HG03520 (cell line): ENCODE data around the gene TNIP3.
A peak's percentile ranks its signal among the peaks of the same experiment; 100 is the strongest.

Experiments used
- ATAC-seq: cut with Tn5 transposase; IDR thresholded peaks from one replicate; pipeline ENCODE4 v1.9.1; 2021; ENCODE audit warnings: mild to moderate bottlenecking, moderate library complexity; ENCODE audit not compliant: unreplicated experiment

The TNIP3 gene

DNA sequence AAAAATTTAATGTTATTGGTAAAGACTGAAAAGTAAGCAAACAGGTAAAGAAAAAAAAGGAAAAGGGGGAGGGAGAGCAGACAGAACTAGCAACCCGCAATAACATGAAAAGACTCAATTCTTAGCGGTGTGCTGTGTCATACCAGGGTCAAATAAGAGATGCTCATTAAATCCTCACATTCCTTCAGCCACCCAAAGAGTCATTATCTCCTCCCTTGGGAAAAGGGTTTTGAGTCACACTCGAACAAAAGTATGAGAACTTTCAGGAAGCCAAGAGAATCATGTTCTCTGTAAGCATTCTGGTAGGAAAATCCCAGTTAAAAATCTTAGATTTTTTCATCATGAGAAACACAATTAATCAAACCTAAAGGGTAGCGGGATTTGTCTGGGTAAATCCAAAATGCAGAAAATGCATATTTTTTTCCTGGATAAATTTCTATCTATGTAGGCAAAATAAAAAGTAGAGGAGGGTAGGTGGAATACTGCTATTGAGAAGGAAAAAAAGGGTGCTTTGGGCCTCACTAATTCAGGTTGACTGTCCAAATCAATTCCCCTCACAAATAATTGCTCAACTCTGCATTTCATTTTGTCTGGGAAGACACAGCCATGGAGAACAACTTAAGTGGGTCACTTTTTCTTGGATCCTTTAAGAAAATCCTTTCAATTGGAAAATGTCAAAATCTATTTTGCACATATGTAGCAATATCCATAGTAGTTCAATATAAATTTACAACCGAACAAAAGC, 23.2 kb downstream of the TNIP3 start:
- no peak for ATAC-seq

DNA sequence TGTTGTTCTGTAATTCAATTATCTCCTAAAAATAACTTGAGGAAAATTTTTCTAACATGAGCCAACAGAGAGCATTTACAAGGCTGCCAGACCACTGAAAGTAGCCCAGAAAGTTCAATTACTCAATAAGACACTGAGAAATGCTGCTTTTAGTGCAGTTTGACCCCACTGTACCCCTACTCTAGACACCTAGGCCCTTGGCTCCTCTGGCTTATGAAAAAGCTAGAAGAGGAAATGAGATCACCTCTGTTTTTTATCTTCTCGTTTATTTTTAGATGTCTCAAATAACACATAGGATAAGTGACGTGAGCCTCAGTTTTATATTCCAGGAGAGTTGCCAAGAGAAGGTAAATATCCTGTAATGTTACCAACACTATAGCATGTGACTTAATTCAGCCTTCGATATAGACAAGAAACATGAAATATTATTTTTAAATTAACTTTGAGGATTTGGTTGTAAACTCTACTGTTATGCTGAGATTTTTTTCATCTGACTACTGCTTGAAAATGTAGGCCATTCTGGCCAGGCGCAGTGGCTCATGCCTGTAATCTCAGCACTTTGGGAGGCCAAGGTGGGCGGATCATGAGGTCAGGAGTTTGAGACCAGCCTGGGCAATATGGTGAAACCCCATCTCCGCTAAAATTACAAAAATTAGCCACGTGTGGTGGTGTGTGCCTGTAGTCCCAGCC, 24.4 kb downstream of the TNIP3 start:
- peak; percentile 91 for ATAC-seq

DNA sequence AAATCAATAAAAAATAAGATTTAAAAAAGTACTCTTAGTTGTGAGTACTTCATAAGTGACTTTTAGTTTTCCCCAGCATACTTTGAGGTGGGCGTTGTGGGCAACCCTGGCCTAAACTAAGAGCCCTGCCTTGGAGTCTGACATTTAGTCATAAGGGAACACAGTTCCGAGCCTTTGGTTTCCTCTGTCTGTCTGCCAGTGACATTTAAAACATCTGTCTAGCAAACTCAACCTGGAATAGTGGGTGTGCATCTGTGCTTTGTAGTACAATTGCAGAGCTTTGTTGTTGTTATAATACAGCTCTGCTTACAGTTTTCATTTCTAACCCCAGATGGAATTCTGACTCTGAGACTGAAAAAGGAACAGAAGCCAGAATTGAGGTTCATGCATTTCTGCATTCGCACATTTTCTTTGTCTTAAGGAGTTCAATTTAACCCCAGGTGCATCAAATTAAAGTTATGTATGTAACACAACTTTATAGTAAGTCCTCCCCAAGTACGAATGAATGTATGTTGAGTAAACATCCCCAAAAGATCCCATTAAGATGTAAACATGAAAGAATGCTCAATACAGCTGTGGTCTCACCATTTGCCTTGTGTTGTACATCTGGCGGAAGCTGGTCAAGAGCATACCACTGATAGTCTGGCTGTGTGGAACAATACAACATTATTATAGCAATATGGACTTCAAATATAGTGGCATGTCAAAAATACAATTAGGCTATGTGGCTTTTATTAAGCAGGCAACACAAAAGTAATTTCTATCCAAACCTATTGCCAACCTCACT, 25.9 kb downstream of the TNIP3 start:
- no peak for ATAC-seq

DNA sequence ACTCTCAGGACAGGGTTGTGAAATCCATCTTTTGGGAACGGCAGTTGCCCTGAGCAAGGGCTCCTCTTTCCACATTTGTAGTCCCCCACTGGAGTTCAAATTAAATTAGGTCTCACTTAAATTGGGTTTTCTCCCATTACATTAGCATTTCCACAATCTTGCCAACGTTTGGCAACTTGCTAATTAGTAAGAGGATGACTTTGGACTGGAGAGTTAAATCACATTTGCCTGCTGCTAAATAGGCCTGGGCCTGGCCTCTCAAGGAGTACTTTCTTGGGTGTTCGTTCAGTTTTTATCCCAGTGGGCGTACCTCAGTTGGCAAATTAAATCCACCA, 33.8 kb downstream of the TNIP3 start:
- no peak for ATAC-seq

DNA sequence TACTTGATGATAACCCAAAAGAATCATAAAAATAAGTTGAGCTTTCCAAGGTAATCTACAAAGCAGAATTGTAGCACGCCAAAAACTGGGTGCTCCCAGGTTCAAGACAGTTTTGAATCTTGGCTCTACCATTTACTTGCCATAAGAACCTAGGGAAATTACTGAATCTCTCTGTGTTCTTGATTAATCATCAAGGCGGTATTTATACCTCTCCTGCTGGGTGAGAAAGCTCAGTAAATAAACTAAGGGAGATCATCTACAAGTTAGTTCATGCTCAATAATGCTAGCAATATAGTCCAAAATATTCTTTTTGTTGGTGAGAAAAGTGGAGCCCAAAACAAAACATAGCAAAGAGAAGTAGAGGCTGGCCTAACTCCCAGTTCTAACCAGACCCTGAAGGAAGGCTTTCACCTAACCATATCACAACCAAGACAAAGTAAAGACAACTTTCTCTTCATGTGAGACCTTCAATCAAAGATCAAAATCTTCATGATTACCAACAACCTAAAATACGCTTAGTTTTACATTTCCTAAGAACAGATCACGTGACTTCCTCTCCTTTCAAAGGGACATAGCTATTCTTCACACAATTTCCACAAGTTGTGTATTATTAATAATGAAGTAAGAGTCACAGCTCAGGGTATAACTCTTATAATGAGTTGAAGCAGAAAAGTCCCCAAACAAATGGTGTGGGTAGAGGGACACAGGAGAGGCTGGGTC, 34.4 kb downstream of the TNIP3 start:
- no peak for ATAC-seq

DNA sequence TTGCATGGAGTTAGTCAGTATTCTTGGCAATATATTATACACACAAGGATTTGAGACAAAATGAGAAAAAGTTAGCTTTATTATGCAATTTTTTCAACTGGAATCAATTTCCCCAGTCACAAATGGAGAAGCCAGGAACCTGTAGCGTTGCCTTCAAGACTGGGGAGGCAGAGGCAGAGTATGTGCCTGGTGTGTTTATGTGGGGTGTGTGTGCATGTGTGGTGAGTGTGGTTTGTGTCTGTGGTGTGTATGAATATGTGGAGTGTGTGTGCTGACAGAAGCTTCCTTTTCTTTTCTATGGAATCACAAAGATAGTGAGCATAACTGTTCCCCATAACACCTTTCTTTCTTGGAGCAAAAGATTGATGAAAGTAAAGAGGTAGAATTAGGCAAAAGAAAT, 37.0 kb downstream of the TNIP3 start:
- ATAC-seq: no peak

DNA sequence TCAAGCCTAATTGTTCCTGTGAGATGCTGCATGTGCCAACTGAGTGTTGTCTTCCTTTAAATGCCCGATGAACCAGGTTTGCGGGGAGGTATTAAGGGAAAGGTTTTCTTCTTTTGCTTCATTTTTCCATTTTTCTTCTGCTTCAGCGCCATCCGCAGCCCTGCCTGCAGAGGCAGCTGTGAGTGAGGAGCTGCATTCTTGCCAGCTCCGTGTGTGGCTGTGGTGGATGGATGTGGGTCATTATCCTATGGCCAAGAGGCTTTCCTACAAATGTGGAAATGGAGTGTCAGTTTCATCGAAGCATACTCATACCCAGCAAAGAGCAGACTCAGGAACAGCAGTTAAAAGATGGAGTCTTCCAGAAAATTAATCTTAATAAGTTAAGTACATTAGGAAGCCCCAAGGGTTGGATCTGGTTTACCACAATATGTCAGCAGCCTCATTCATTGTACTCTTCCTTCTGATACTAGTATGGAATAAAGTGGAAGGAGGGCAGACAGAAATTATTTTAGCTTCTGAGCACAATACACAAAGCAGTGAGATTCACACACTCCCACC, 37.6 kb downstream of the TNIP3 start:
- ATAC-seq: no peak

DNA sequence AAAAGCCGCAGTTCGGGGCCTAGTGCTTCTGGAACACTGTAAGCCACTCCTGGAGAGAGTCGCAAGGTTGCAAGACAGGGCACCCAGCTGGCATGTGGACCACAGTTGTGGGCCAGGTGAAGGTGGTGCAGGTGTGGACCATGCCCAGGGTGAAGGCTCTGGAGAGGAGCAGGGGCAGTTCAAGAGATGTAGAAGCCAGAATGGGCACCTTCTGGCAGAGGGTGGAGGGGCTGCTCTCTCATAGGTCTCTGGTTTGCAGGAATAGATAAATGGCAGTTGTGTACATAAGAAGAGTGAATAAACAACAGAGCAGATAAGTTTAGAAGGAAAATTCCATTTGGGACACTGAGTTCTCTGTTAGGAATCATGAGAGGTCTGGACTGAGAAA, 38.6 kb downstream of the TNIP3 start:
- no peak for ATAC-seq

DNA sequence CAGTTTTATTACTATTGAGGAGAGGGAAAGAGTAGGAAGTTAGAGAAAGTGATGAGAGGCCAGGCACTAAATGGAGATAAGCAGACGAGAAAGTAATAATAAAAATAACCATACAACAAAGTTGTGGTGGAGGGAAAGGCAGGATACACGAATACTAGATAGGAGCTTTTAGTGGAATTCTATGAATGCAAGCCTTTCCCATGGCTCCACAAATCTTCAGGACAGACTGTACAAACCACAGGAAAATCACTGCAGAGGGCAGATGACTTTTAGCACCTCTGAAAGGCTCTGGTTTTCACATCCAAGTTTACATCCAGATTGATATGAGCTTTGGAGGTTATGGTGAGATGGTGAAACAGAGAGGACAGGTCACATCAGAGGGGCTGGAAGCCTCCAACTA, 41.5 kb downstream of the TNIP3 start:
- no peak for ATAC-seq

DNA sequence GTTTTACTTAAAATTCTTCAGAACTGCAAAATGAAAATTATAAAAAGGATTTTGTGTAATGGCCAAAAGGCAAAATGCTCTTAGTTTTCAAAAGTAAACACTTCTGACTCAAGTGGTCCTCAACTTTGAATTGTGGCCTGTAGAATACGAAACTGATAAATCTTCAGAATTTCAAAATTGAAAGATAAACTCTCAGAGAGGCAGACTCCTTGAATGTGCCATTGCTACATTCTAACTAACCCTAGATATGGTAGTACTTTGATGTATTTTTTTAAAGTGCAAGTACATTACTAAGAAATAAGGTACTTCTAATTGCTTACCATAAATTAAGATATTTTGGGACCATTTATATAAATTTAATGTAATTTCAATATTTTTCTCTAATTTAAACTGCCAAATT, 44.4 kb downstream of the TNIP3 start:
- ATAC-seq: no peak

DNA sequence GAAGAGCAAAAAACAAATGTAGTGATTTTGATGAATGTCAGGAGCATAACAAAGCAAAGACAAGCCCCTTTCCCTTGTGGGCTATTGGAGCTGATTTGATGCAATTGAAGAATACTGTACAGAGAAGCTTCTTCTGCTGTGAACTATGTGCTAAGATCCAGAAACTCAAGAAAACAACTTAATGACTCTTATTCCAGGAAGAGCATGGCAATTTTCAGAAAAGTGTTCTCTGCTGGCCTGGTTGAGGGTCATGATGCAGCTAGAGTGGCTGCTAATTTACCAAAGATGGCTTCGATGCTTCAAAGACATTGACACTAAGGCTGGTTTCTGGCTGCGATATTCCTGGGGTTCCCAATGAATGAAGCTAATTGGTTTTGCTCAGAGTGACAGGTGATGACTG, 45.8 kb downstream of the TNIP3 start:
- no peak for ATAC-seq

DNA sequence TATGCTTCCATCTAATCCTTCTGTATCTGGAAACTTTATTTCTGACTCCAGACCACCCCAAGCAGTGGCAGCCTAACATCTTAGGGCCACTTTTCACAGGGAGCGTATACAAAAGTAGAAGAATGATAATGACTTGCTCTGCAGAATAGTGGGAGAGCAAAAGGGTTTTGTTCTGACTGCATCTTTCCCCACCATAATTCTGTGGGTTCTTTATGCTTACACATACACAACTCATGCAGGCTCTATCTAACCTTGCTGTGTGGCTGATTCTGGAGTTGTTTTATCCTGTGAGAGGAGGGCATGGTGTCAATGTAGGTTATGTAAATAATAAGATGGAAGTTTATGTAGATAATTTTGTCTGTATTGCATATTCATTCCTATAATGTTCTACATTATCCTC, 49.4 kb downstream of the TNIP3 start:
- no peak for ATAC-seq

DNA sequence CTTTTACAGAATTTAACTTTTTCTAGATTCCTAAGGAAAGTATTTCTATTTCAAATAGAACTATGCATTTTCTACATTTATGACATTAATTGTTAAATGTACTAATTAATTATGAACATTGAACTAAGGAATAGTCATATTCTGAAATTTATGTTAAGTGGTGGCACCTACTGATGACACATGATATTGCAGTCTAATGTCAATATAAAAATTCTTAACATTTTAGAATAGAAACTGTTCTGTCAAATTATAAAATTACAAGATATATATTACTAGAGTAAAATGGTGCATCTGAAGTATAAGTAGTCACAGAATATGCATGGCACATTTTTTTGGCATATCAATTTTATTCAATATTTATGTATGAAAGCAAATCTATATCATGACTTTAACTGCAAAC, 51.6 kb downstream of the TNIP3 start:
- ATAC-seq: no peak

DNA sequence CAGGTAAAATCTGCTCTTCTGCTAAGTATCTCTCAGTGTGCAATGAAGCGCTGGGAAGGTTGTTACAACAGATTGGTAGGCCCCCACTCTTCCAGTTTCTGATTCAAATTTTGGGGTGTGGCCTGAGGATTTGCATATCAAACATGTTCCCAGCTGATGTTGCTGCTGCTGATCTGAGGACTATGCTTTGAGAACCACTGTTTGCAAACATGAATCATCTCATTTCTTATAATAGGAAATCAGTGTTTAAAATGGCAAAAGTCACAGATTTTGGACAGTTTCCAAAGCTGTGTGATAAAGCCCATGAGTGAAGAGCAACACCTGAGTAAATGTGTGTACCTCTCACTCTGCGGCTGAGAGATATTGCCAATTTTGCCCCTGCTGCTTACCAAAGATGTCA, 55.6 kb downstream of the TNIP3 start:
- no peak for ATAC-seq

DNA sequence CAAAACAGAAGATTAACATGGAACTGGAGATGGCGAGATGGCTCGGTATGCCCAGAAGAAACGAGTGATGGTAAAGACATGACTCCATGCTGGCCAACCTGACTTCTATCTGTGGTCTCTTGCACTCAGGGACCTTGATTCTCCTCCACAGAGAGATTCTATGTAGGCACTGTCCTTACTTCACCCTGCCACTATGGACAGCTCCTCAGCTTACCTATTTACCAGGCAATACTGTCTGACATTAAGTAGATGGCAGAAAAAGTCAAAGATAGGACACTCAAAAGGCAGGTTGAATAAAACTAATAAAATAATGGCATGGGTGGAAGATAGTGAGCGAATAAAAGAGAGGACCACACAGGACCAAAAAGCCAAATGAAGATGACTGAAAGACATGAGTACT, 56.6 kb downstream of the TNIP3 start:
- ATAC-seq: no peak

DNA sequence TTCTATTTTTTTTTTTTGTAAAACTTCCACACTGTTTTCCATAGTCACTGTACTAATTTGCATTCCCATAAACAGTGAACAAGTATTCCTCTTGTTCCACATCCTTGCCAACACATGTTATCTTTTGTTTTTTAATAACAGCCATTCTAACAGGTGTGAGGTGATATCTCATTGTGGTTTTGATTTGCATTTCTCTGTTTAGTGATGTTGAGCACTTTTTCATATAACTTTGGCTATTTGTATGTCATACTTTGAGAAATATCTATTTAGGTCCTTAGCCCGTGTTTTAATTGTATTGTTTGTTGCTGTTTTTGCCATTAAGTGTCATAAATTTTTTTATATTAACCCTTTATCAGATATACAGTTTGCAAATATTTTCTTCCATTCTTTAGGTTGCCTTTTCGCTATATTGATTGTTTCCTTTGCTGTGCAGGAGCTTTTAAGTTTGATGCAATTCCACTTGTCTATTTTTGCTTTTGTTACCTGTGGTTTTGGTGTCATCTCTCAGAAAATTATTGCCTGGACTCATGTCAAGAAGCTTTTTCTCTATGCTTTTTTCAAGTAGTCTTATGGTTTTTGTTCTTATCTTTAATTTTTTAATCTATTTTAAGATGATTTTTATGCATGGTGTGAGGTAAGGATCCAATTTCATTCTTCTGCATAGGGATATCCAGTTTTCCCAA, 63.9 kb downstream of the TNIP3 start:
- ATAC-seq: peak; percentile 39

DNA sequence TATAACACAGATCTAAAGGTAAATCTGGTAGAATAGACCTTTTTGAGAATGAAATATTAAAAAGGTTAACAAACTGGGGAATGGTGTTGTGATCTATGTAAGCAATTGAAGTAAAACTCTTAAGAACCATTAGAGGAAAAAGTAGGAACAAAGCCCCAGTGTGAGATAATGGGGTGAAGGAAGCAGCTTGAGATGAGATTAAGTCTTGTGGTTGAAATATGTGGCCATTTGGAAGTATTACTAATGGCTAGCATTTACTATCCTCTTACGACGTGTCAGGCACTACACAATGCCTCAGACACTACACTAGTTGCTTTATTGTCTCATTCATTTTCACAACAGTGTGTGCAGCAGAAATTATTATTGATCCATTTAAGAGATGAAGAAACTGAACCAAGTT, 65.9 kb downstream of the TNIP3 start:
- no peak for ATAC-seq

DNA sequence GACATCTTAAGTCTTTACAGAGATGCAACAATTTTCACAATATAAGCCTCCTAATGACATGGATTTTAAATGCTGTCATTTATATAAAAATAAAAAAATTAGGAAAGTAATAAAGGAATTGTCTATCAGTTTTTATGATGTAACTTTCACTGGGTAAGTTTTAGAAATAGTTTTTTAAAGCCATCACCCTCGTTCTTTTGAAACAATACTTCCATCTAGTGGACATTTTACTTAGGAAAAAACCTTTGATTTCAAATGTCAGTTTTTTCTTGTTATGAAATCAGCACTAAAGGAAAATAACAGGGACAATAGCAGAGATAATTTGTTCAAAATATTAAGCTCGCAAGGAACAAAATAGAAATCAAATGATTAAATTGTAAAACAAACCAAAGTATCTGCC, 67.5 kb downstream of the TNIP3 start:
- ATAC-seq: no peak

DNA sequence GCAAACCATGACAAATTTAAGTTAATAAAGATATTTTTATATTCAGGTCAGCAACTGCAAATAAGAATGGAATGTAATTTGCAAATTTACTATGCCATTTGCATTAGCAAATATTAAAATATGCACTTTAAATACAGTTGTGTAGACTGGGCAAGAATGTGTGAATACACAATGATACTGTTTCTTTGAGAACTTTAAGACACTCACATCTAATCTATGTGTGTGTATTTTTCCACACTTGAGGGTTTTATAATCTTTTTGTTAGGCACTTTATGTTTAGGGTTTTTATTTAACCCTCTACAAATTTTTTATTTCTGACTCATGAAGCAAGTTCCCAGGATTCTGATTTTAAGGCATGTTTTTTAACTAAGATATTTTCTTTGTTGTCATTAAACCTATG, 67.9 kb downstream of the TNIP3 start:
- no peak for ATAC-seq

DNA sequence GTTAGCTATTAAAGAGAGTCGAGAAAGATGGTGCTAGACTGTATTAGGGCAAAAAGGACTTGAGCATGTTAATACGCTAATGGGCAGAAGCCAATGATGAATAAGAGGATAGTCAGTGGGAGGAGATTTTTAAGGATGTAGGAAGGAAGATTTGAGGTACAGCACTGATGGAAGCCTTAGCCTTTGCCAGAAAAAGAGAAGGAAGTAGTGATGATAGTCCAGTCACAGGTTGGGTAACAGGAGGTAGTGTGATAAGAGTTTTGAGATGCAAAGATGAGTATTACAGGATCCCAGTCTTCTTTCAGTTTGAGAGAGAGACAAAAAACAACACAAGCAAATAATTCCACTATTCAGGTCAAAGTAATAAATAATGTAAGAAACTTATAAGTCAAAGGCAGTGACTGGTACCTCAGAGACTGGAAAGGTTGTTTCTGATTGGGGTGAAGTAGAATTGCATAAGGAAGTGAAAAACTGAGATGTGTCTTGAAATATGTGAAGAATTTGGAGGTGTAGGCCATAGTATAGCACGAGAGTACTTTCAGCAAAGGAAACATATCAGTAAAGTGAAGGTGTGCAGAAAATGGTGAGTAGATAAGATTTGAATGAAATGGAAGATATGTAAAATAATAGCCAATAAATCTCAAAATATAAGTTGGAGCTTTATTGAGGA, 69.7 kb downstream of the TNIP3 start:
- ATAC-seq: no peak
